Endometrial microvascular endothelial cells (primary cell): ENCODE measurements around the gene TAF1B. TPM values are rescaled to one million over a fixed set of nuclear protein-coding genes. Genes with fewer than 3 reads are reported as not detected.

Source experiments
- in situ Hi-C: cut with HindIII; loops from 2 replicates; pipeline ENCODE4 v1.10.0; 2017; ENCODE audit warnings: low sequenced_read_pairs, low pct_unique_long_range_greater_than_20kb; ENCODE audit errors: inconsistent ontology term
- total RNA-seq: library from RNA; depleted of rRNA; stranded (reverse); fragments of >200 nt; gene quantifications from one replicate; pipeline ENCODE4 v1.2.3, GENCODE V29; 2015; ENCODE audit errors: inconsistent ontology term

TAF1B gene
- total RNA-seq, 1 donor from 2014 or later, result 22.9 TPM

DNA sequence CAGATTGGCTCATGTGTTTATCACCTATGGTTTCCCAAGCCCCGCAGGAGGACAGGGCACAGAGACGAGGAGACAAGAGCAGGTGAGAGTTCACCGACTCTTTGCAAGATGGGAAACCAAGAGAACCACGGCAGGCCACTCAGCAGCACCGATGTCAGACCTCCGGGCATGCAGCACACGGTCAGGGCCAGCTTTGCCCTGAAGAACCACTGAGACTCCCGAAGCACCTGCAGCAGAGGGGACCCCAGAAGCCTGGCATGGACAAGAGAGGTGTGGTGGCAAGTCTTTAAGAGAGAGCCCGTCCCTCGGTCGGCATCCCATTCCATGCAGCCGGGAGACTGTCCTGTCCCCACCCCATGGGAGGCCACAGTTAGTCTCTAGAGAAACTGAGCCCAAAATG, 36.6 kb upstream of the TAF1B start:
- in situ Hi-C loops, result loop anchor here (25.0 kb wide), 1 partner anchor 231 kb away; the partner anchor contains the start of gene KLF11

GRCh38 chr2:9807056-9807455, 36.2 kb upstream of the TAF1B start:
- in situ Hi-C loops, result loop anchor here (25.0 kb wide), 1 partner anchor 230 kb away; the partner anchor contains the start of gene KLF11

DNA sequence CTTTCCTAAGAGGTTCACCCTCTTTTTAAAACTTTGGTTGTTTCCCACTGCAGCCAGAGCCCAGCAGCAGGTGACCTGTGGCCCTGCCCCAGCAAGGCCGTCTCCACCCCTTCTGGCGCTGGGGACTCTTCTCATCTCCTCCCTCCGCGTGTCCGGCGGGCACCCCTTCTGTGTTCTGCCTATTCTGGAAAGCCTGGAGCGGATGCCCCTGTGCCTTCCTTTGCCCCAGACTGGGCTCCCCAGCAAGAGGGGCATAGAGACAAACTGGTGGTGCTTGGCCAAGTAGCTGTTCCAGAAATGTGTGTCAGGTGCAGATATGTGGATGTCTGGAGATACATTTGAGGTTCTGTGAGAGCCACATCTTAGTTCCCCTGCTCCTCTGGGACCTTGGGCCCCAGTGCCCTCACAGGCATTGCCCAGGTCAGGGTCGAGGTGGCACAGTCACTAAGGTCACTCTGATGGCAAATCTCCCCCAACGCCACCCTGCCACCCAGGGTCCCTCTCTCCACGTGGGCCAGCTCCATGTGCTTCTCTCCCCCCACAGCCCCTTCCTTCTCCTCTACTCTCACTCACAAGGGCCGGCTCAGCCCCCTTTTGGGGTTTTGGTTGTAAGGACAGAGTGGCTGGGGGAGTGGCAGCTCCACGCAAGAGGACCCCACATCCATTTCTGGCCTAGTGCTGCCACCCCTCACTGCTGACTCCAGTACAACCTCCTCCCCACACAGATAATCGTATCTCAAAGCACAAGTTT, 35.5 kb upstream of the TAF1B start:
- in situ Hi-C loops, result loop anchor here (25.0 kb wide), 1 partner anchor 230 kb away; the partner anchor contains the start of gene KLF11

GRCh38 chr2:9808334-9809063, 34.8 kb upstream of the TAF1B start:
- in situ Hi-C loops, result loop anchor here (25.0 kb wide), 1 partner anchor 229 kb away; the partner anchor contains the start of gene KLF11

DNA sequence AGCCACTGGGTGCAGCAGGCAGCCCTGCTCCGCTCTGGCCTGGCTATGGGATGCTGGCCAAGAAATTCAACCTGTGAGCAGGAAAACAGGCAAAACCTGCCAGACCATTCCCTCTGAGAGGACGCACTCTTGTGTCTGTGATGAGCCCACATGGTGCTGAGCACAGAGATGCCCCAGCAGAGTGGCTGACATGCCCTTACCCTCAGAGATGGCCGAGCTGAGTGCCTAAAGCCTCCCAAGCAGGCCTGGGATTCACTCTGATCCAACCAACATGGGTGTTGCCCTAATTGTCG, 34.3 kb upstream of the TAF1B start:
- in situ Hi-C loops, result loop anchor here (25.0 kb wide), 1 partner anchor 228 kb away; the partner anchor contains the start of gene KLF11

- in situ Hi-C loops, result loop anchor here (25.0 kb wide), 1 partner anchor 228 kb away; the partner anchor contains the start of gene KLF11
Measured at GRCh38 chr2:9809448-9810088, 33.7 kb upstream of the TAF1B start.

- in situ Hi-C loops, result loop anchor here (25.0 kb wide), 1 partner anchor 226 kb away; the partner anchor contains the start of gene KLF11
Measured at GRCh38 chr2:9811216-9811615, 32.1 kb upstream of the TAF1B start.

DNA sequence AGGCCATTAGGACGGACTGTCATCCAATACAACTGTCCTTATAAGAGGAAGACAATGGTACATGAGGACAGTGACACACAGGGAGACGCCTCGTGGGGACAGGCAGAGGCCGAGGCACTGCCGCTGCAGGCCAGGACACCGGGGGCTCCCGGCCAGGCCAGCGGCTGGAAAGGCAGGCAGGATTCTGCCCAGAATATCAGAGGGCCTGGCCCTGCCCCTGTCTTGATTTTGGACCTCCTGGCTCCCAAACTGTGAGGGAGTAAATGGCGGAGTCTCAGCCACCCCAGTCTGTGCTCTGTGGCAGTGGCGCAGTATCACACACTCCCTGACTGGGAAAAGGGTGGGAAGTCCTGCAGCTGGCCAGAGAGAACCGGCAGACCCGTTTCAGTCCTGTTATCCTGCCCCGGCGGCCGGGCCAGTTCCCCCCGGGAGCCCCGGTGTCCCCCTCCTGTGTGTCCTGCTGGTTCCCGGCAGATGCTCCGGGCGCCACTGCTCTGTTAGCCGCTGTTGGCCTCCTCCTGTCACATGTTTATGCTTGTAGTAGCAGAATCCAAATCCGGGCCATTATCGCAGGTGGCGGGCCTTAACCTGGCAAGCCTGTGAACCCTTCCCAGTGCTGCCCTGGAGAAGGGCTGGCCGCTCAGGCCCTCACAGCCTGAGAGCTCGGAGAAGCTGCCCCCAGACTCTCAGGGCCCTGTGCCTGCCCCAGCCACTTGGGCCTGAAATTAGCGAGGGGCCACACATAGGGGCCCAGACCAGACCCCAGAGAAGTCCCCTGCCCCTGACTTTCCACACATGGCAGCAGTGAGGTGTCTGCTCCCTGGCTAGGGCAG, 31.4 kb upstream of the TAF1B start:
- in situ Hi-C loops, result loop anchor here (25.0 kb wide), 1 partner anchor 225 kb away; the partner anchor contains the start of gene KLF11

DNA sequence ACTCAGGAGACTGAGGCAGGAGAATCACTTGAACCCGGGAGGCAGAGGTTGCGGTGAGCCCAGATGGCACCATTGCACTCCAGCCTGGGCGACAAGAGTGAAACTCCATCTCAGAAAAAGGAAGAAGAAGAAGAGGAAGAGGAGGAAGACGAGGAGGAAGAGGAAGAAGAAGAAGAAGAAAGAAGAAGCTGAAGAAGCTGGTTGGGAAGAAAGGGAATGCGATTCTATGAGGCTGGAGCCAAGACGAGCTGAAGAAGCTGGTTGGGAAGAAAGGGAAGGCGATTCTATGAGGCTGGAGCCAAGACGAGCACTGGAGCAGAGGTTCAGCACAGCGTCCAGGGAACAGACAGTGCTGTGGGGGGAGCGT, 30.3 kb upstream of the TAF1B start:
- in situ Hi-C loops, result loop anchor here (25.0 kb wide), 1 partner anchor 224 kb away; the partner anchor contains the start of gene KLF11

DNA sequence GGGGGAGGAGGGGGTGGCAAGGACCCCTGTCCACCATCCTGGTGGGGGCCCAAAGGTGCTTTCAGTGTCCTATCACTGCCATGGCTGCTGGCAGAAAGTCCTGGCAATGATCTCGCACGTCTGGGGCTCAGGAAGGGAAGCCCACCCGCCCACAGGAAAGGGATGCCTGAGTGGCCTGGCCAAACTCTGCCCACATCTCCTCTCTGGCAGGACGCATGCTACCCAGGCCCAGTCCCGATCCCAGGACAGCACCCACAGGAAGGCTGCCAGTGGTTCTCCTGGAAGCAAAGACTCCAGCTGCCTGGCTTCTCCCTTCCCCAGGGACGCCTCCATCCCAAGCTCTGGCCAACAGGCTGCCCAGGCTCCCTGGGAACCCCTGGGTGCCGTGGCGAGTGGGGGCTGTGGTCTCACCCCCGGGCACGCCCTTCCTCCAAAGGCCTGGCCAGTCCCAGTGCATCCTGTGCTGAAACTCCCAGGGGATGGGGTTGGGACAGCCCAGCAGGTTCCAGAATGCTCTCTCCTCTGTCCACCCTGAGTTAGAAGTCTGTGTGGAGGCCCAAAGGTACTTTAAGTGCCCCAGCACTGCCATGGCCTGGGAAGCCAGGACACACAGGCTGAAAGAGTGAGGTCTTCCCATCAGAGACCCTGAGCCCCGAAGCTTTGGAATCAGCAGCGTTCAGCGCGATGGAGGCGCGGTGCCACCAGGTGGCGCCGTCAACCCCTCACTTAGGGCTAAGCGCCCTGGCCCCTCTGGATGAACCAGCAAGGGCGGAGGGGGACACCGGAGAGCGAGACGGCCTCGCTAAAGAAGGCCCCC, 29.8 kb upstream of the TAF1B start:
- in situ Hi-C loops, result loop anchor here (25.0 kb wide), 1 partner anchor 224 kb away; the partner anchor contains the start of gene KLF11

DNA sequence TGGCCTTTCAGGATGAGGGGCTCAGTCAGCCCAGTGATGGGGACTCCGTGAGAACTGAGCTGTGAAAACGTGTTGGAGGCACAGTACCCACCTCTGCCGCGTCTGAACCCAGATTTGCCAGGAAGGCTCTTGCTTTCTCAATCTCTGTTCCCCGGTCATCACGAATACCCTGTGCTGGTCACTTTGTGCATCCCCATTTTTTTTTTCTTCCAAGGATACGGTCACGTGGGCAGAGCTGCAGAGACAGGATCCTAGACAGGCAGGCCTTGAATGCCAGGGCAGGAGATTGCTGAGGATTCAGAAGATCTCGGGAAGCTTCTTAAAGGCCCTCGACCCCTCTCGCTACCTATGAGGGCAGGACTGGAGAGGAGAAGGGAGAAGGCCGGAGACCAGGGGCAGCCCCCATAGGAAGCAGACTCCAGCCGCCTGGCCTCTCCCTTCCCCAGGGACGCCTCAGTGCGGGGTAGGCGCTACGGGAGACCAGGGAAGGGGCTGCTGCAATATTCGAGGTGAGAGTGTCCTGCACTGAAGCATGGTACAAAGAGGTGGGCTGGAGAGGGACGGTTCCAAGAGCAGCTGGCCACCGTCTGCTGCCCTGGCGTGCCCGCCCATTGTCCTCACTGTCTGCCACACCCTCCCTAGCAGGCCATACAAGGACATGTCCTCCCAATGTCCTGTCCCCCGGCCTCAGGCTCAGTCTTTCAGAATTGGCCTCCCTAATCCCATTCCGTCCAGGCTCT, 29.0 kb upstream of the TAF1B start:
- in situ Hi-C loops, result loop anchor here (25.0 kb wide), 1 partner anchor 223 kb away; the partner anchor contains the start of gene KLF11

DNA sequence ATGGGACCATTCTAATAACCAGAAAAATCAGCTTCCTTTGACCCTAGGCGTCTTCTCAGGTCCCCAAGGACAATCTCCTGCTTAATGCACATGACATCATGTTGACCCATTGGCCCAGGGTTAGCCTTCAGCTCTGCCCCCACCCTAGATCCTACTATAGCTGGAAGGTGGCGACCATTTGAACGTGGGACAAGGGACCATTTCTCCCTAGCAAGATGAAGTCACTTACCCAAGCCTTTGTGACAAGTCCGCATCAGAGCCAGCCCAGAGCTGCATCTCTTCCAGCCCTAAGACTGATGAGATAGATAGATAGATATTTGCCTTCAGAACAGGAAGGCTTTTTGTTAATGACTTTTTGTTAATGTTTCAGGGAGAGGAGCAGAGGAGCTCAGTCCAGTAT, 28.2 kb upstream of the TAF1B start:
- in situ Hi-C loops, result loop anchor here (25.0 kb wide), 1 partner anchor 222 kb away; the partner anchor contains the start of gene KLF11

GRCh38 chr2:9815844-9816279, 27.4 kb upstream of the TAF1B start:
- in situ Hi-C loops, result loop anchor here (25.0 kb wide), 1 partner anchor 221 kb away; the partner anchor contains the start of gene KLF11

GRCh38 chr2:9818097-9818496, 25.2 kb upstream of the TAF1B start:
- in situ Hi-C loops, result loop anchor here (25.0 kb wide), 1 partner anchor 219 kb away; the partner anchor contains the start of gene KLF11

- in situ Hi-C loops, result loop anchor here (25.0 kb wide), 1 partner anchor 218 kb away; the partner anchor contains the start of gene KLF11
Measured at GRCh38 chr2:9819551-9819950, 23.7 kb upstream of the TAF1B start.
